COLO668 (cell line): ENCODE measurements around the gene TOMM34.

ENCODE experiments used
- DNase-seq: peaks from one replicate; lab custom pipeline; 2025; ENCODE audit not compliant: unreplicated experiment; lab: John Stamatoyannopoulos, UW

TOMM34 gene

GRCh38 chr20:44963325-44964215, 3.4 kb upstream of the TOMM34 start:
- no peak for DNase-seq

DNA sequence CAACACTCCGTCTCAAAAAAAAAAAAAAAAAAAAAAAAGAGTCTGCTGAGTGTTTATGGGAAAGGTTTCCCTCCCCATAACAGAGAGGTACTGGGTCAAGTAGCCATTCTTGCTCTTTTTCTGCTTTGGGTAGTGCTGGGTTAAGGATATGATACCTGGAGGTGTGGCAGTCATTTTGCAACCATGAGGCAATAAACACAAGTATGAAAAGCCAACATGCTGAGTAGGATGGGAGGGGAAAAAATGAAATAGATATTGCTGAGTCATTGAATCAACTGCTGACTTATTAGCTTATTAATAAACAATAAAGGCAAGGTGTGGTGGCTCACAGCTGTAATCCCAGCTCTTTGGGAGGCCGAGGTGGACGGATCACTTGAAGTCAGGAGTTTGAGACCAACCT, 2.3 kb upstream of the TOMM34 start:
- DNase-seq = no peak

- DNase-seq = no peak
Observed at GRCh38 chr20:44961870-44962267, 1.7 kb upstream of the TOMM34 start.

GRCh38 chr20:44961011-44961869, 1.0 kb upstream of the TOMM34 start:
- DNase-seq = no peak

DNA sequence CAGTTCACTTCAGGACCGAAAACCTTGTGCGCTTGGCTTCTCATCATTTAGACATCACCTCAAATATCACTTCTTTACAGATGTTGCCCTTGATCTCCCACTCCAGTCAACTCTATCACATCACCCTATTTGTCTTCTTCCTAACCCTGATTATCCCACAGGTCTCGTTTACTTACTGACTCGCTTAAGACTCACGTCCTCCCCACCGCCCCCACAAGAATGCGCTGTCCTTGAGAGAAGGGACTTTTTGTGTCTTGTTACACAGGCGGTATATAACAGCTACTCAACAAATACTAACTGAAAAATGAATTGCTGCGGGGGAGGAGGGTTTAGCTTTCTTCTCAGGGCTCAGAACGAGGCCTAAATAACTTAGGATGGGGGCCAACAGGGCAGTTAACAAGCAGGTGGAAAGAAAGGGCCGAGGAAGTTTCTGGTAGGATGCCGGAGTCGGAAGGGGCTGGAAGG, 527 bp downstream of the TOMM34 start:
- no peak for DNase-seq

DNA sequence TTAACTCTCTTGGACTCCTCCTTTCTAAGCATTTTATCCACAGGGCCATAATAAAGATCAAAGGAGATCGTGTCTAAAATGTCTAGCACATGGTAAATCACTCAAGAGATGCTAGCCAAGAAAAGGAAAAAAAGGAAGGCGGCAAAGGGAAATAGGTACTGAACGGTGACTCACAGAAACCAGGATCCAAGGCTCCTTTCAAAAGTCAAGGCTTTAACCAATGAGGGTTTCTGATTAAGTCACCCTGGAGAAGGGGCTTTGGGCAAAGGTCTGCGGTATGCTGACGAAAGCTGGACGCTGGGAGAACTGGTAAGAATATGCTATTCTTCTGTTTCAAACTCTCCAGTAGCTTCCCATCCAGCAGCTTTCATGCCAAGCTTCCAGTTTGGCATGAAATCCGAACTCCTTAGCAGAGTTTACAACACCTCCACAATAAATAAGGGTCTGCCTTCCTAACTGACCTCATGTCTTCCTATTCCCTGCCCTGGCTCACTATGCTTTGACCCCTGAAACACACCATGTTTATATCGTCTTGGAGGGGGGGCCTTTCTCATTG, 1.0 kb downstream of the TOMM34 start:
- DNase-seq = no peak

DNA sequence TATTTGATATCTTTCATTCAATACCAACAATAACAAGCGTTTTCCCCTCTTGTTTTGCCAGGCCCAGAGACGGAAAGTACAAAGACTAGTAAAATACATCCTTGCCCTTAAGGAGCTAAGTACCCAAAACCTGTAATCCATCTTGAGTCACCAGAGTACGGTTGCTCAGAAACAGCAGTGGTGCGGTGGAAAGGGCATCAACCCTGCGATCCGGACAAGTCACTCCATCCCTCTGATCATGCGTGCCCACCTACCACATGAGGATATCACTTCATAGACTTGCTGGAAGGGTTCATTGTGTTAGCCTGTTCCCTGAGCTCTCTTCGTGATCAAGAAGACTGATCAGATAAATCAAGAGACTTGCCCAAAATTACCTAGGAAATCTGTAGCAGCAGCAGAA, 1.9 kb downstream of the TOMM34 start:
- DNase-seq = no peak

- no peak for DNase-seq
Observed at GRCh38 chr20:44956410-44956809, 3.8 kb downstream of the TOMM34 start.

DNA sequence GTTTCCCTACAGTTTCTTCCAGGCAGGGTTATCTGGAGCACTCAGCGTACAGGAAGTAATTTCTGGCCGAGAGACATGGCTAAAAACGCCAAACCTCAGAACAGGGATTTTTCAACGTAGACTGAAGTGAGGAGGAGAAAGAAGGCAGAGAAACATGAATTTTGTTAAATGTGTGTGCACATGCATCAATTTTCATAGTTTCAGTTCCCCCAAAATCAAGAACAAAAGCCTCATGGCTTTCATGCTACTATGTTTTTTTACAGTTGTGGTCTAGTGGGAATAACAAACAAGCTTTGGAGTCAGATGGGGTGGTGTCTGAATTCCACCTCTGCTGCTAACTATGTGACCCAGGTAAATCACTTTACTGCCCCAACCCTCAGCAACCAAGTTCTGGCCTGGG, 4.9 kb downstream of the TOMM34 start:
- no peak for DNase-seq

DNA sequence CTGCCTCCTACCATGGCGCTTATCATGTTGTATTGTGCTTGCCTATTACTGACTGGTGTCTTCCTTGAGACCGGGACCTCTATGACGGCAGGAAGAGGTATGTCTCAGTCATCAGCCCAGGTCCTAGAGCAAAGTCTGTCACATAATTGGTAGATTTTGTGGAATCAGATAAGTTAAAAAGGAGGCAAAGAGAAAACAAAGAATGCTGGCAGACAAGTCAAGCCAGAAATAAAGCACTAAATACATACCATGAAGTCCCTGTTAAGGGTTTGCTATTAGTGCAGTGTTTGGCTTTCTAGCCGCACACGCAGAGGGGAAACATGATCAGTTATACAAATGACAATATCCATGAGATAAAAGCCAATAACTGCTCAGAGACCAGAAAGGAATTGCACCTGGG, 6.0 kb downstream of the TOMM34 start:
- no peak for DNase-seq

GRCh38 chr20:44952731-44953130, 7.5 kb downstream of the TOMM34 start:
- DNase-seq = no peak

DNA sequence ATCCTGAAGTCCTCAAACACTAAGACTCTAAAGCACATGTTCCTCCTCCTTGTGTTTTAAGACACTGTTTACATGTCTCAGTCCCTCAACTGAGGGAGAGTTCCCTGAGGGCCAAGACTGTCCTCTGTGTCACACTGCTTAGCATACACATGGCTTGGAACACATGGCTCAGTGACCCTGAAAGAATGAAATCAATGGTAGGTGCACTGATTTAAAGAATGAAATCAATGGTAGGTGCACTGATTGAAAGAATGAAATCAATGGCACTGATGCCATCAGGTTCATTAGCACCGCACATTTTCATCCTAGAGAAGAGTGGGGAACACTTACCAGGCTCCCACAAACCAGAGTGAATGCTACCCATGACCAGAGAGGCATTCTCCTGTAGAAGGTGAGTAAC, 9.8 kb downstream of the TOMM34 start:
- no peak for DNase-seq

DNA sequence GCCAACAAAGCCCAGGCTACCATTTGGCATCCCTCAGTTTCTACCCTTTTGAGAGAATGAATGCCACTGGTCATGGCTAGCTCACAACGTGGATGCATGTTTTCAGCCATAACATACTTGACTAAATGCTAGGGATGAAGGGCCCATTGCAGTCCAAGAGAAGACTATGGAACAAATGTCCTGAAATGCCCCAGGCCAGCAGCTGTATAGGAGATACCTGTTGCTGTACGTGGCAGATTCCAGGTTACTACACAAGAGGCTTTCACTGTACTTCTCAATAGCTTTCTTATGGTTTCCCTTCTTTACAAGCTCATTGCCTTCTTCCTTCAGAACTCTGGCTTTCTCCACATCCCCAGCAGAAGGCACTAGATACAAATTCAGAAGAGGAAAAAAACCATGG, 11.7 kb downstream of the TOMM34 start:
- DNase-seq = no peak

DNA sequence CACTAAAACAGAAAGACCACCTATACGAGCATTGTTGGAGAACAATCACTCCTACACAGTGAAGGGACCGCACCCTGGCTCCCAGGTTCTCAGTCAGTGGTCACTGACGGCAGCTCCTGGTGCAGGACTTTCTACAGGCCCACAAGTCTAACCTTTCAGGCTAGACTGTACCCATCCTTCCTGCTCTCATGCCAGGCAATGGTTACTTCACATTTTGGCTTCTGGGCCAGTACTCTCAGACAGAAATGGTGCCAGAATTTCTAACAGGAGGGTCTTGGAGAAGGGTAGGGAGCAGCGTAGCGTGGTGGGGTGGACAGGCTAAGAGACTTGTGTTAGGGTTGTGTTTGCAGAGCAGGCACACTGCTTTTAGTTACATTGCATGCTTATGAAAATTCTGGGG, 12.1 kb downstream of the TOMM34 start:
- no peak for DNase-seq

GRCh38 chr20:44946271-44946852, 13.8 kb downstream of the TOMM34 start:
- DNase-seq = no peak

GRCh38 chr20:44945261-44945660, 14.9 kb downstream of the TOMM34 start:
- DNase-seq = no peak

DNA sequence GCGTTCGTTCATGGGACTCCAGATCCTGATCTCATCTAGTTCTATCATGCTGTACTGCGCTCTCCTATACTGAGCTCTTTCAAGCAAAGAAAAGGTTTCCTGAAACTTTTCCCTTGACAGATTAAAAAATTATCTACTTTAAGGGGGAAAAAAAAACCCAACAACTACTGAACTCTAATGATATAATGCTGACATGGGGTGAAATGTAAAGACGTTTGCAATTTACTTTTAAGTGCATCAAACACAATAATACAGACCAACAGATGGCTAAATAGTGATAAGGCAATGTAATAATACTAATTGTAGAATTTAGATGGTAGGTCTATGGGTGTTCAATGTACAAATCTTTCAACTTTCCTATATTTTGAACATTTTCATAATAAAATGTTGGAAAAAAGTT, 16.4 kb downstream of the TOMM34 start:
- DNase-seq = no peak

- DNase-seq = no peak
Observed at GRCh38 chr20:44942264-44942973, 17.8 kb downstream of the TOMM34 start.

DNA sequence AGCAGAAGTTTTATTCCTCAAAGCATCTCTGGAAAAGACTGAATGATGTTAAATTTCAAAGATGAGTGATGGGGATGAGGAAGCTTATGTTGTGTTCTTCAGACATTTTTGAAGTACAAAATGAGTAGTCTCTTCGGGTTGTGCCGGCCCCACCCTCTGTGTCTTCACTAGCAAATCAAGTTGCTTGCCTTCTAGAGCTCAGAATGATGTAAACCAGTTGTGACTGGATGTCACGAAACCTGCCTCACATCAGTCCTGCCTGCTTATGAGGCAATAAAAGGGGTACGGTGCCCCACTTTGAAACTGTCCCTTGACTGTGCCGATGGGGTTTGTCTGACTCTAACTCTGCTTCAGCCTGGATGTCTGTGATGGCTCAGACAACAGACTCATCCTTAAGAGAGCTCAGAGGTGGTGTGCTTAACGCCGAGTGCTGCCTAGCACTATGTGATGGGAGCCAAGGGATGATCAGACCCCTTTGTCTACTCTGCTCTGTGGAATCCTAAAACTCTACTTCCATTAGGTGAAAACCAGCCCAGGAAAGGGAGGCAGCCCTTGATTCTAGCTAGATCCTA, 19.0 kb downstream of the TOMM34 start:
- no peak for DNase-seq

DNA sequence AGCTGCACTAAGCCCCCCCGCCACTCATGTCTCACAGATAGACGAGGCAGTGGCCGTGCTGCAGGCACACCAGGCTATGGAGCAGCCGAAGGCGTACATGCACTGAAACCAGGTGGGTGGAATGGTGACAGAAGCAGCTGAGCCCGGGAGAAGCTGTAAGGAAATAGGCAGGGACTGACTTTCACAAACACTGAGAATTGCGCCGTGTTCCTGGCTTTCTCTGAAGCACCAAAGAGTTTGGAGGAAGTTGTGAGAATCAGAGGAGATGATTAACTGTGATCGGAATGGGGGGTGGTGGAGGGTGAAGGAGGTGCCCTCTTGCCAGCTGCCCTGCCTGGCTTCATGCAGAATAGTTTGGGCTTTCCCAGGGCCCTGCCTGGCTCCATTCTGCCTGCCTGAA, 21.6 kb downstream of the TOMM34 start:
- no peak for DNase-seq
